HG03520 (cell line): Measurements from ENCODE around the gene NDUFB10.
"Not testable (repeated sequence)": the region's sequence is repeated elsewhere in the genome, so short reads cannot be mapped to it uniquely, and the experiment has no call there.

Experiments used
- ATAC-seq: cut with Tn5 transposase; IDR thresholded peaks from one replicate; pipeline ENCODE4 v1.9.1; 2021; ENCODE audit warnings: mild to moderate bottlenecking, moderate library complexity; ENCODE audit not compliant: unreplicated experiment

The NDUFB10 gene

DNA sequence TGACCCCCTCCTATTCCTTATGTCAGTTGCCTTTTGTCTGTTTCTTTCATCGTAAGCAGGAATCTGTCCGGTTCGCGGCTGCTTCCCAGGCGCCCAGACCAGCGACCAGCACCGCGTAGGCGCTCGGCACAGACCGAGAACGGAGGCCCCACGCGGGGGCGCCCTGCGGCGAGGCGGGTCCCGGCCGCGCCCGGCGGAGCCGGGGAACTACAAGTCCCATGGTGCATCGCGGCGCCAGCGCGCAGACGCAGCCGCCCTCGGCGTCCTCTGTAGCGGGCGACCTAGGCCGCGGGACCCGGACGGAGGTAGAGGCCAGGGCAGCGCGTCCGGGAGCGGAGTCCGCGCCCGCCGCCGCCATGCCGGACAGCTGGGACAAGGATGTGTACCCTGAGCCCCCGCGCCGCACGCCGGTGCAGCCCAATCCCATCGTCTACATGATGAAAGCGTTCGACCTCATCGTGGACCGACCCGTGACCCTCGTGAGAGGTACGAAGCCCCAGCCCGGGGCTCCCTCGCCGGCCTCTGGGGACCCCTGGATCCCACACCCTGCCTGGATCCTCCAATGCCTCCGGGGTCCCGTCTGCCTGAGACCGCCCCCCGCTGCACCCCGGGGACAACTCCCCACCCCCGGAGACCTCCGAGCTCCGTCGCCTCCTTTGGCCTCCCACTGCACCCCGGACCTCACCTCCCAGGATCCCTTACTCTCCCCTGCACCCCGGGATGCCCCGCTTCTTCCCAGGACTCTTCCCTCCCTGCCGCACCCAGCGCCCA, at the start of gene NDUFB10:
TSS of gene NDUFB10 (plus strand) at position 270 of the 771 bp plus-strand sequence. CDS start at position 357, 87 bp downstream.
- peak; percentile 67 for ATAC-seq

DNA sequence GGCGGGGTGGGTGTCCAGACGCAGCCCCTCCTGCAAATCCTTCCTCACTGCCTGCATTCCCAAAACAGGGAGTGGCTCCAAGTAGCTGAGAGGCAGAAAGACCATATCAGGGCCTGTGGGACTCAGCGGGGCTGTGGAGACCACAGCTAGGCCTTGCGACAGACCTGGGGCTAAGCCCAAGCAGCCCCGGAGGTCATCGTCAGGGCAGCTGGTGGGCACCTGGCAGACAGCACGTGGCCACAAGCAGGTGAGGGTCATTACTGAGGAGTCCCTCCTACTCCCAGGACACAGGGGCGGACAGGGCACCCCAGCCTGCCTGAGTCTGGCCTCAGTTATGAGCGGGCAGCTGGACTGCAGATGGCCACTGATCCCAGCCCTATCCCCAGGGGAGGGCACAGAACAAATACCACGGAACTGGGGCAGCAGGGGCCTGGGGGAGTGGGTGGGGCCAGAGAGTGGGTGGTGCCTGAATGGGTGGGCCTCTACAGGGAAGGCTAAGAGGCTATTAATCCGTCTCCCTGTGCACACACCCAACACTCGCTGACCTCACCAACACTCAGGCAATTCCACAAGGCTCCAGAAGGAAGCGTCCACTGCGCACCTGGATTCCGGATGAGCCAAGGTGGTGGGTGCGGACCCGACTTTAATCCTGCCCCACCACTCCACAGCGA, 49.6 kb upstream of the NDUFB10 start:
- no peak for ATAC-seq

DNA sequence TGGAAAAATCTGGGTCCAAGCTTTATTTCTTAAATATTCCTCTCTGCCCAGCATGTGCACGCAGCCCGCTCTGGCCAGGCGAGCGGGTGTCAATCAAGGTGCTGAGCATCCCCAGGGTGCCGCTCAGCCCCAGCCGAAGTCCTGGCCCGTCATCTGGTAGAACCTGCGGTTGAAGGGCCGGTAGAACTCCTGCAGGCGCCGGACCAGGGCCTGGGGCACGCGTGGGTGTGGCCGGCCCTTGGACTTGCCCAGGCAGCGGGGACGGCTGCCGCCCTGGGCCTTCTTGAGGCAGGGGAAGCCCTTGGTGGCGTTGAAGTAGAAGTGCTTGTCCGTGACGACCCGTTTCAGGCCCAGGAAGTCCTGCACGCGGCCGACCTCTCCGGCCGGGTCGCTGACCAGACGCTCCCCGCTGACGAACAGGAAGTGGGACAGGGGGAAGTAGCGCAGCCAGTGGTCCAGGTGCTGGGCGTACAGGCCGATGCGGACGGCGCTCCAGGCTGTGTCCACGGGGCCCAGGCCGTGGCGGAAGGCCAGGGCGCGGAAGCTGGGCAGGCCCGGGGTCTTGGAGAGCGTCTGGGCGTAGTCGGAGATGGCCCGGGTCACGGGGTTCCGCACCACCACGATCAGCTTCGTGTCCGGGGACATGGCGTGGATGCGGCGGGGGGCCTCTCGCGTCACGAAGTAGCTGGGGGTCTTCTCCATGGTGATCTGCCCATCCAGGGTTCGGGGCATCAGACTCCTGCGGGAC, 47.7 kb upstream of the NDUFB10 start:
- ATAC-seq, result no peak

DNA sequence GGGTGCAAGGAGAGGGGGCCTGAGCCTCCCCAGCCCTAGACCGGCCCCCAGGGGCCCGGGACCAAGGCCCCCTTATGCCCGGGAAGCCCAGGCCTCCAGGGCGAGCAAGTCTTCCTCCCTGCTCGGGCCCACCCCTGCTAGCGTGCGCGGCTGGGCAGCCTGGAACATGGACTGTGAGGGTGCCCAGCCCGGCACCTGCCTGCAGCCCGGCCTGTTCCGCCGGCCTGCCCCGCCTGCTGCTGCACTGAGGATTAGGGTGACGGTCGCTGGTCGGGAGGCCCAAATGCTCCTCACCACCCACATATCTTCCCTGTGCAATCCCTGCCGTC, 47.2 kb upstream of the NDUFB10 start:
- ATAC-seq, result no peak

DNA sequence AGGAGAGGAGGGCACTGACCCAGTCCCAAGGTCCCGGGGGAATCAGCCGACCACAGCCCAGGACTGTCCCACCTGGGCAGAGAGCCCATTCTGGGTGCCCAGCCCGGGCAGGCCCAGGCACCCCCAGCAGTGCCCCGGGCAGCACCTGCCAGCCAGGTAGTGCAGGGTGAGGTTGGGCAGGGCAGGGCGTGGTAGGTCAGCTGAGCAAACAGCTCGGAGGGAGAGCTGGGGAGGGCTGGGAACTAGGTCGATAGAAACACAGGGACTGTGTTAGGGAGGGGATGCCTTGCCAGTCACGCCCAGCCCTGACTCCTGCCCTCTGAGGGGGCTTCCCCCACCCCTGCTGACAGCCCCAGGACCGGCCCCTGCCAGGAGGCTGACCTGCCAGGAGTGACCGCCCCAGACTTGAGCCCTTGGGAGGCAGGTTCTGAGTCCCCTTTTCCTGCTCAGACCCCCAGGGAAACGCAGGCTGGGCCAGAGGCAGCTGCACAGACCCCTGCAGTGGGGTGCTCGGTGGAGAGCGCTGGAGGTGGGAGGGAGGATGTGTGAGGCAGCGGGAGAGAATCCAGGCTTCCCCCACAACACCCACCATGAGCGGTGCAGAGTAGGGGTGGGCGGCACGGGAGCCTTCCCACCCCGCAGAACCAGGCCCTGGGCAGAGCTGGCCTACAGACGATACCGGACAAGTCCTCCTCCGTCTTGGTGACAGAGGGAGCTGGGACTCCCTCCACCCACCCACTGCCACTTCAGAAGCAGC, 45.8 kb upstream of the NDUFB10 start:
- ATAC-seq, result no peak

DNA sequence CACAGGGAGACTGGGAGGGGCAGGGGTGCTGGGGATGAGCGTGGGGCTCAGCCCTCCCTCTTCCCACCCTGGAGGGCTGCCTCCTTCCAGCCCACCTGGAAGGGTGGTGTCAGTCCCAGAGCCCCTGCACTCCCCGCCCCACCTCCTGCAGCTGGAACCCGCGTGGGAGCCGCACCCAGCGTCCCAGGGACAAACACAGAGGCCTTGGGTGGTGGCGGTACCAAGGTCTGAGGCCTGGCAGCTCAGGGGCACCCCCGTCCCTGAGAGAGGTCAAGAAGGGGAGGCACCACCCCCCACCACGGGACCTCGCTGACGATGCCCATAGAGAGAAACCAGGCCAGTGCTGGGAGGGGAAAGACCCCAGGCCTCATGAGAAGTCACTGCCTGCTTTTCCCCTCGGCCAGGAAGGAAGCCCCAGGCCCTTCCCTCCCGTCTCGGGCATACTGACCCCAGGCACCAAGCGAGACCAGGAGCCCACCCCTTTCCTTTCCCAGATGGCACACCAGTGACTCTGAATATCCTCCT, 45.2 kb upstream of the NDUFB10 start:
- ATAC-seq, result no peak

DNA sequence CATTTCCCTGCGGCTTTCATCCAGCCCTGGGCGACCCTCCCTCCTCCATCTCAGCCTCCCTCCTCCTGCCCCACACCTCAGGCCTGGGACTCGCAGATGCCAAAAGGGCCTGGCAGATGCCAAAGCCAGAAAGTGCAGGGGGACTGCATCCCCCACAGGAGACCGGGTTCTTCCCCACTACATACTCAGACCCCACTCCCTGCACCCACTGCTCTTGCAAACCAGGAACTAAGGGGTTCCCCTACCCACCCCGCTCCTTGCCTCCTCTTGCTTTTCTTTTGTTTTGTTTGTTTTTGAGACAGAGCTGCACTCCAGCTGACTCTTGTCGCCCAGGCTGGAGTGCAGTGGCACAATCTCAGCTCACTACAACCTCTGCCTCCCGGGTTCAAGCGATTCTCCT, 44.4 kb upstream of the NDUFB10 start:
- no peak for ATAC-seq

DNA sequence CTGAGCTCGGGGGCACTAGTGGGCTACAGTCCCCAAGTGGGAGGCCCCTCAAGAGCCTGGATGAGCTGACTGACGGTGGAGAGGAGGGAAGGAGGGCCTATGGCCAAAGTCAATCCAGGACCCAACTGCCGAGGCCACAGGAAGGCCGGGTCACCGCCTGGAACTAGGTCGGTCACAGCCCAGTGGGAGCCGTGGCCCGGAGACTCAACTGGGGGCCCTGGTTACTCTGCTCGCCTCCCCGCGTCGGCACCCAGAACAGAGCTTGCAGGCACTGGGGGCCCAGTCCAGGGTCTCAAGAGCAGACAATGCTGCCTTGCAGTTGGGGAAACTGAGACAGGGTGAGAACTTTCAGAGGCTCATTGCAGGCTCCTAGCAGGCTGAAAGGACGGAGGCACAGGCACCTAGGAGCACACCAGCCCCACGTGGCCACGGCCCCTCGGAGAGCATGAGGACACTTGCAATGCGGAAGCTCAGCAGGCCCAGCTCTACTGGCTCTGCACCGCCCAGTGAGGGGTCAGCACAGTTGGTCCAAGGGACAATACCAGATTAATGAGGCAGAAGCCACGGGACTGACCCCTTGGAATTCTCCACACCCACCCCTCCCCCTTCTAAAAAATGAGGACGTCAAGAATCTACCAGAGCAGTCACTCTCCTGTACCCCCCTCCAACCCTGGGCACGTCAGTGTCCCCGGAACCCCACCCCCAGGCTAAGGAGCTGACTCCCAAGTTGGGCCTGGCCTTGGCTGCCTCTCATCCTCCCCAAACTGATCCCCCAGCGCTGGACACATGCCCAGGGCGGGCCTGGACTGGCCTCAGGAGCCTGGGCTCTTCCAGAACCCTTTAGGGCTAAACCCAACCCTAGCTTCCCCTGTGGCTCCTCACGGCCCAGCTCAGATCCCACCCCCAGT, 43.4 kb upstream of the NDUFB10 start:
- ATAC-seq, result no peak

DNA sequence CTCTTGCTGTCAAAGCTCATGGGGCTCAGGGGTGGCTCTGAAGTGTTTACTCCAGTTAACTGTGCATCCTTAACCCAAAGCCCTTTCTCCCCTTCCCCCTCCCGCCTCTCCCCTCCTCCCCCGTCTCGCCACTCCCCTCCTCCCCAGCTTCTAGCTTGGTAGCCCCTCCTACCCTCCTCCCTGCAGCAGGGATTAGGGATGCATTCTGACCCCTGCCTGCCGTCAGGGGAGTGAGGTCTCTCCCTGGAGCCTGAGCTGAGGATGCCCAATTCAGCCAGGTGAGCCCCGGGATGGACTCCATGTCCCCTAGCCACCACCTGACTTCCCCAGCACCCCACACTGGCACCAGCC, 42.7 kb upstream of the NDUFB10 start:
- ATAC-seq, result no peak

DNA sequence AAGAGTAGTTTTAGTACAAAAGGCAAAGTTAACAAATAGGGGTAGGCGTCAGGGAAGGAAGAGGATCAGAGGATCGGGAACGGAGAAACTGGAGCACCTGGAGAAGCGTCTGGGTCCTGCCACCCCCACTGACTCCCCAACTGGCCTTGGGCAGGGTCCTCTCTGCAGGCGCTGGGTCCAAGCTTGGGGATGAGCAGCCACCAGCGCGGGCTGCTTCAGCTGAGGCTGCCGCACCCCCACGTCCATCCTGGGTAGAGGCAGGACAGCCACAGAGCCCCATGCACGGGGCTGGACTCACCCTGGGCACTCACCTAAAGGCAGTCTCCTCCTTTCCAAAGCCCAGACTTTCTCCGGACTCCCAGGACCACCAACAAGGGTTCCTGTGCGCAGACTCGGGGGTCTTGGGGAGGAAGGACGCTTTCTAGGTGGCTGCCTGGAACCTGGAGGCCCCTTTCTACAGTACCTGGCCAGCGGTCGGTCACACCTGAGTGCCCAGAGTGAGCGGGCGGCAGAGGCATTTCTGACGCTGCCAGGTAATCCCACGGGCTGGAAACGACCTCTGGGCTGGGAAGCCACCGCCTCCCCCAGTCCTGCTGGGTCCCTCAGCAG, 42.2 kb upstream of the NDUFB10 start:
- no peak for ATAC-seq

DNA sequence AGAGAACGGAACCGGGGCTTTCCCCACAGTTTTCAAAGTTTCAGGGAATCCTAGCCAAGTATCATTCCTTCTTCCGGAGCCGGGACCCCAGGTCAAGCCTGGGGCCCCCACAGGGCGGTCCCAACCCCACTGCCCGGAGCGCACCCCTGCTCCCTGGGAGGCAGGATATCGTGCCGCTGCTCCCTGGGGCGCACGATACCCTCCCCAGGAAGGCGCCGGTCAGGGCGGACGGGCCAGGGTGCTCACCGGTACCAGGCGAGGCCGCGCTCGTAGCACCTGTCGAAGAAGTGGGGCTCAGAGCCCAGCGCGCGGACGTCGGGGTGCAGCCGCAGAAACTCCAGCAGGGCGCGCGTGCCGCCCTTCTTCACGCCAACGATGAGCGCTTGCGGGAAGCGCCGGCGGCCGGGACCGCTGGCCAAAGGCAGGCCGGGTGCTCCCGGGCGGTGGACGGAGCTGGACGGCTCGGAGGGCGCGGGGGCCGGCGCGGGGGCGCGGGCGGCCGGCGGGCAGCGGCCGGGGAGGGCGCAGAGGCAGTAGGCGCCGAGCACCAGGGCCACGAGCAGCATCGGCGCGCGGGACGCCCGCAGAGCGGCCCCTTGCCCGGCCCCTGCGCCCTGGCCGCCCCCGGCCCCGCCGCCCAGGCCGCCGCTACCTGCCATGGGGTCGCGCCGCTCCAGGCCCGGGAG, 41.5 kb upstream of the NDUFB10 start:
- ATAC-seq, result no peak

DNA sequence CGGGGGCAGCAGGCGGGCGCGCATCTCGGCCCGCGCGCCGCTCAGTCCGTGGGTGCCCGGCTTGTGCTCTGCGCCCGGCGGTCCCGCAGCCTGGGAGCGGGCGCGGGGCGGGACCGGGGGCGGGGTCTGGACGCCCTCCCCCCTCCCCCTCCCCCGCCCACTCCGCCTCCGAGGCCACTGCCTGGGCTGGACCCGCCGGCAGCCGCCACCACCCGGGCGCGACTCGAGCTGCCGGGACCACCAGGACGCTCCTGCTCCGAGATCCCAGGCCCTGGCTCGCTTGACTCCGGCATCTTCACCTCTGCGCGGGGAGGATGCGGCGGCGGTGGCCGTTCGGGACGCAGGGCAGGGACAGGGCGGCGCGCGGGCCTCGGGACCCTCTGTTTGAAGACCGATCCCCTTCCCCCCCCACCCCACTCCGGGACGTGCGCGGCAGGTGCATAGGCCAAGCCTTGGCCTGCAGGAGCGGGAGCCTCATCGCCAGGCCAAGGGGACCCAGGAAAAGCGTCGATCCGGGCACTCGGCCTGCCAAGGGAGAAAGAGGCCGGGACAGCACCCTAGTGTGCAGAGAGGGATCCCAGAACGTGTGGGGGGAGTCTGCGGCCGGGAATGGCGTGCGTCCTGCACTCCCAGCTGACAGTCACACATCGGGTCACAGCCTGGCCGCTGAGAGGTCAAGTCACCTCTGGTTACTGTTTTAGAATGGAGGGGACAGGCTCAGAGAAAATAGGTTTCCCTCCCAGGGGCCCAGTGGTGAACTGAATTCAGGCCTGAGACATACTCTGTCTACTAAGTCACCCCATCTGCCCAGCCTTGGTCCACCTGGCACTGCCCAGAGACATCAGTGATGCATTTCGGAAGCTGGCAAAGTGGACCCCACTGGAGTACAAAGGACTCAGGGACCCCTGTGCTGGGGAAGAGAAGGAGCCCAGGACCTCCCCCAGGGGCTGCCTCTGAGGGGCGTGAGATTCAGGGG, 40.7 kb upstream of the NDUFB10 start, which contains the start of gene HS3ST6:
TSS of gene HS3ST6 (minus strand) at position 65 of the 976 bp plus-strand sequence. CDS start 92 bp downstream, outside the sequence.
- no peak for ATAC-seq

DNA sequence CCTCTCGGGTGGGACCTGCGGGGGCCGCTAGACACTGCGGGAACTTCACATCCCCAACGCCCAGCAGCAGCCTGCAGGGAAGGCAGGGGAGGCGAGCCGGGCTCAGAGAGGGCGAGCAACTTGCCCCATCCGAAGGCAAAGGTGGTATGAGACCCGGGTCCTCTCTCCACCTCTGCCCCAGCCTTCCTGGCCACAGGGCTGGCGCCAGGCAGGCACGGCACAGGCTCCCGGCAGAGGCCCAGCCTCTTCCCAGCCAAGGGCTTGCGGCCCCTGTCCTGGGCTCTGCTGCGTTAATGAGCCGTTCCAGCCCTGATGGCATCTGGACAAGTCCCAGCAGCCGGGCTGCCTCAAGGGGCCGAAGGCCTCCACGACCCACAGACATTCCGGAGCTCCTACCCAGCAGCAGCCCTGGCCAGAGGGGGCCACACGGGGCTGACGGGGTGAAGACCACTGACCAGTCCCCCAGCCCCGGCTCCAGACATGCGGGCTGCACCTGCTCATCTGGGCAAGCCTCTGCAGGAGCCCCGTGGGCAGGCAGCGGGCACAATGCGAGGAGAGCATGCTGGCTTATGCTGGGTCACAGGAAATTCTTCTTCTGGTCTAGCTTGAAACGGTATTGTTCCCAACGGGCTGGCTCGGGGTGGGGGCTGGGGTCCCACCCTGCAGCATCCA, 39.9 kb upstream of the NDUFB10 start:
- ATAC-seq, result no peak

DNA sequence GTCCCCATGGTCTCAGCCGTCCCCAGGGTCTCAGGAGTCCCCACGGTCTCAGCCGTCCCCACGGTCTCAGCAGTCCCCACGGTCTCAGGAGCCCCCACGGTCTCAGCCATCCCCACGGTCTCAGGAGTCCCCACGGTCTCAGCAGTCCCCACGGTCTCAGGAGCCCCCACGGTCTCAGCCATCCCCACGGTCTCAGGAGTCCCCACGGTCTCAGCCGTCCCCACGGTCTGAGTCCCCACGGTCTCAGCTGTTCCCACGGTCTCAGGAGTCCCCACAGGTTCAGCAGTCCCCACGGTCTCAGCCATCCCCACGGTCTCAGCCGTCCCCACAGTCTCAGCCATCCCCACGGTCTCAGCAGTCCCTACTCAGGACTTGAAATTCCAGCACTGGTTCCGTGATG, 39.2 kb upstream of the NDUFB10 start:
- not testable (repeated sequence) for ATAC-seq

DNA sequence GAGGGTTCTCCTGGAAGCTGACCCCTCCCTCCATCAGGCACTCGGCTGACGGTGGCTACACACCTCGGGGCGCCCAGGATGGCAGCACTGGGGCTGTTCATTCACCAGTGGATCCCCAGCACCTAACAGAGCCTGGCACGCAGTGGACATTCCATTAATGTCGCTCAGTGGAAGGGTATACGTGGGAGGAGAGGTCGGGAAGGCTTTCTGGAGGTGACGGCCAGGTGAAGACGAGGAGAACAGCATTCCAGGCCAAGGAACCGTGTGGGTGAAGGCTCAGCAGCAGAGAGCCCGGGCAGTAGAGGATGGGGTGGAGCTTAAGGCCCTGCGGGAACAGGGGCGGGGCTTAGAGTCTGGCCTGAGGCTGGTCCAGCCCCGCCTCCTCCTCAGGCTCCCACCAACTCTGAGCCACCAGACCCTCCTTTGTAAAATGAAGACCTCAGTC, 38.6 kb upstream of the NDUFB10 start:
- ATAC-seq, result no peak

DNA sequence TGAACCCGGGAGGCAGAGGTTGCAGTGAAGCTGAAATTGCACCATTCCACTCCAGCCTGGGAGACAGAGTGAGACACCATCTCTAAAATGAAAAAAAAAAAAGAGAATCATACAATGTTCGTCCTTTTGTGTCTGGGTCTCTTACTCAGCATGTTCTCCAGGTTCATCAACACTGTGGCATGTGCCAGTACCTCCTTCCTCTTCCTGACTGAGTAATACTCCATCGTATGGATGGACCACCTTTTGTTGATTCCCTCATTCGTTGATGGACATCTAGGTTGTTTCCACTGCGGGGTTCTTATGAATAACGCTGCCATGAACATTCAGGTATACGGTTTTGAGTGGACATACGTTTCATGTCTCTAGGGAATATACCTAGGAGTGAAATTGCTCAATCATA, 37.0 kb upstream of the NDUFB10 start:
- no peak for ATAC-seq
